Ureter (tissue), 1 donor: ENCODE data around the gene CTNS. TPM values are rescaled to one million over a fixed set of nuclear protein-coding genes. Genes with fewer than 3 reads are reported as not detected.
"Not testable (repeated sequence)": the region's sequence is repeated elsewhere in the genome, so short reads cannot be mapped to it uniquely, and the experiment has no call there.

Experiments
- DNase-seq: peaks from one replicate; pipeline ENCODE4 v3.0.0-alpha.2; 2020; ENCODE audit warnings: low spot score
- total RNA-seq: library from RNA; stranded (reverse); gene quantifications from one replicate; pipeline ENCODE4 v1.2.4, GENCODE V29; 2023
- donor health status: DM: yes; HTN: yes; CAD: no.

Gene CTNS
- total RNA-seq, 1 donor from 2014 or later, result 11.7 TPM

GRCh38 chr17:3685174-3685573 is 48.6 kb downstream of the CTNS start:
- DNase-seq, result no peak

- no peak for DNase-seq
These were observed 51.5 kb downstream of the CTNS start for GRCh38 chr17:3688027-3688553.

- DNase-seq, result no peak
These were observed 52.3 kb downstream of the CTNS start for GRCh38 chr17:3688852-3689261.

GRCh38 chr17:3689262-3690093 is 52.9 kb downstream of the CTNS start:
- DNase-seq, result no peak

GRCh38 chr17:3690094-3690715 is 53.6 kb downstream of the CTNS start:
- no peak for DNase-seq

- no peak for DNase-seq
These were observed 55.1 kb downstream of the CTNS start for GRCh38 chr17:3691617-3692067.

GRCh38 chr17:3692346-3692745 is 55.8 kb downstream of the CTNS start:
- DNase-seq, result no peak

GRCh38 chr17:3693141-3693540 is 56.6 kb downstream of the CTNS start:
- no peak for DNase-seq

- no peak for DNase-seq
These were observed 57.3 kb downstream of the CTNS start for GRCh38 chr17:3693829-3694231.

- DNase-seq, result no peak
These were observed 58.7 kb downstream of the CTNS start for GRCh38 chr17:3695129-3695722.

GRCh38 chr17:3695723-3696411 is 59.3 kb downstream of the CTNS start, which contains the start of gene P2RX5:
TSS of gene P2RX5 (minus strand) at chr17:3696155. CDS start at chr17:3696005, 150 bp downstream.
- no peak for DNase-seq

GRCh38 chr17:3697103-3697476 is 60.5 kb downstream of the CTNS start:
- DNase-seq, result no peak

GRCh38 chr17:3698139-3698538 is 61.6 kb downstream of the CTNS start:
- no peak for DNase-seq

GRCh38 chr17:3699951-3700350 is 63.4 kb downstream of the CTNS start:
- no peak for DNase-seq

- not testable (repeated sequence) for DNase-seq
These were observed 65.5 kb downstream of the CTNS start for GRCh38 chr17:3702041-3702539.

GRCh38 chr17:3704931-3705717 is 68.6 kb downstream of the CTNS start:
- no peak for DNase-seq

GRCh38 chr17:3705718-3705984 is 69.1 kb downstream of the CTNS start:
- DNase-seq, result not testable (repeated sequence)

- no peak for DNase-seq
These were observed 71.8 kb downstream of the CTNS start for GRCh38 chr17:3708366-3708765.

GRCh38 chr17:3710951-3711383 is 74.4 kb downstream of the CTNS start:
- peak; percentile 70 for DNase-seq
